Hepatocyte (in vitro differentiated cells): ENCODE data around the gene CDK15. TPM values are rescaled to one million over a fixed set of nuclear protein-coding genes. Genes with fewer than 3 reads are reported as not detected.

ENCODE experiments used
- DNase-seq: peaks from one replicate; pipeline ENCODE4 v3.0.0-alpha.2; 2016; ENCODE audit warnings: low spot score
- H2AFZ ChIP-seq: fragments of 200-600 bp; sonication (generic); 2 replicates; pipeline ENCODE4 v1.6.0; 2016; ENCODE audit warnings: antibody characterized with exemption, mild to moderate bottlenecking
- H3K27ac ChIP-seq: fragments of 200-600 bp; sonication (generic); 2 replicates; pipeline ENCODE4 v1.5.1; 2016; ENCODE audit warnings: mild to moderate bottlenecking
- H3K27me3 ChIP-seq: fragments of 200-600 bp; sonication (generic); 2 replicates; pipeline ENCODE4 v1.6.1; 2016
- H3K36me3 ChIP-seq: fragments of 200-600 bp; sonication (generic); replicated peaks from 2 replicates; pipeline ENCODE4 v1.5.1; 2016; ENCODE audit warnings: low read depth; ENCODE audit not compliant: insufficient read depth
- H3K4me1 ChIP-seq: fragments of 200-600 bp; sonication (generic); 2 replicates; pipeline ENCODE4 v1.5.1; 2016; ENCODE audit warnings: mild to moderate bottlenecking, moderate library complexity; ENCODE audit not compliant: insufficient read depth
- H3K4me2 ChIP-seq: fragments of 200-600 bp; sonication (generic); 2 replicates; pipeline ENCODE4 v1.6.0; 2016
- H3K4me3 ChIP-seq: fragments of 200-600 bp; sonication (generic); 2 replicates; pipeline ENCODE4 v1.5.1; 2016; ENCODE audit warnings: mild to moderate bottlenecking
- H3K79me2 ChIP-seq: fragments of 200-600 bp; sonication (generic); 2 replicates; pipeline ENCODE4 v1.6.0; 2017; ENCODE audit warnings: mild to moderate bottlenecking
- H3K9me2 ChIP-seq: fragments of 200-600 bp; sonication (generic); replicated peaks from 2 replicates; pipeline ENCODE4 v1.6.0; 2017; ENCODE audit warnings: mild to moderate bottlenecking; ENCODE audit not compliant: insufficient read depth
- H3K9me3 ChIP-seq: fragments of 200-600 bp; sonication (generic); 2 replicates; pipeline ENCODE4 v1.5.1; 2016; ENCODE audit warnings: low read depth, mild to moderate bottlenecking
- H4K20me1 ChIP-seq: fragments of 200-600 bp; sonication (generic); 2 replicates; pipeline ENCODE4 v1.6.0; 2016; ENCODE audit warnings: mild to moderate bottlenecking; ENCODE audit not compliant: insufficient read depth, poor library complexity, severe bottlenecking
- EZH2 ChIP-seq: fragments of 200-600 bp; sonication (generic); IDR thresholded peaks from 2 replicates; pipeline ENCODE4 v1.6.1; 2016; ENCODE audit warnings: antibody characterized with exemption, mild to moderate bottlenecking, borderline replicate concordance
- EZH2phosphoT487 ChIP-seq: fragments of 200-600 bp; sonication (generic); IDR thresholded peaks from one replicate; pipeline ENCODE4 v1.6.1; 2018; ENCODE audit warnings: antibody characterized with exemption, mild to moderate bottlenecking, low read depth, moderate library complexity; ENCODE audit not compliant: unreplicated experiment, severe bottlenecking
- WGBS: methylation state at CpG from one replicate; pipeline ENCODE4 v1.1.6; 2016; ENCODE audit warnings: low lambda C conversion rate; ENCODE audit errors: missing lambda C conversion rate; 5-methylcytosine and 5-hydroxymethylcytosine counted together
- polyA plus RNA-seq: library from polyadenylated mRNA; unstranded; fragments of >200 nt; fragmentation: Nextera tagmentation; extraction: Ambion mirVana; gene quantifications from 2 replicates; pipeline ENCODE4 v1.2.1, GENCODE V29; 2016
- total RNA-seq: library from RNA; depleted of rRNA; stranded (reverse); fragments of >200 nt; gene quantifications from 2 replicates; pipeline ENCODE4 v1.2.3, GENCODE V29; 2014
- TF ChIP-seq, protein P1 (sequence below): fragments of 200-600 bp; sonication (generic); IDR thresholded peaks from 2 replicates; pipeline ENCODE4 v1.5.1; 2016; ENCODE audit warnings: antibody characterized with exemption, mild to moderate bottlenecking; ENCODE audit not compliant: poor library complexity

The CDK15 gene
- total and polyA plus RNA-seq, 2 experiments from 2014 or later: 0.17 to 4.0 TPM

GRCh38 chr2:201813996-201814760, 7.8 kb downstream of the CDK15 start:
- Histone ChIP-seq H3K9me2 (no peaks in the 10 kb centered on the region), H3K36me3 (no peaks in the 10 kb centered on the region), H3K27ac (peak overlapping the region; percentile 19), H3K4me1 (peaks cover 14% of the 10 kb centered on the region), H3K79me2 (no peaks in the 10 kb centered on the region), H3K4me3 (no peak overlapping the region), H3K9me3 (no peaks in the 10 kb centered on the region), H3K27me3 (no peaks in the 10 kb centered on the region), H3K4me2 (no peak overlapping the region), H2AFZ (no peak overlapping the region), H4K20me1 (no peaks in the 10 kb centered on the region)
- peak; percentile 43 for TF ChIP-seq EZH2phosphoT487
- TF ChIP-seq, protein P1, sequence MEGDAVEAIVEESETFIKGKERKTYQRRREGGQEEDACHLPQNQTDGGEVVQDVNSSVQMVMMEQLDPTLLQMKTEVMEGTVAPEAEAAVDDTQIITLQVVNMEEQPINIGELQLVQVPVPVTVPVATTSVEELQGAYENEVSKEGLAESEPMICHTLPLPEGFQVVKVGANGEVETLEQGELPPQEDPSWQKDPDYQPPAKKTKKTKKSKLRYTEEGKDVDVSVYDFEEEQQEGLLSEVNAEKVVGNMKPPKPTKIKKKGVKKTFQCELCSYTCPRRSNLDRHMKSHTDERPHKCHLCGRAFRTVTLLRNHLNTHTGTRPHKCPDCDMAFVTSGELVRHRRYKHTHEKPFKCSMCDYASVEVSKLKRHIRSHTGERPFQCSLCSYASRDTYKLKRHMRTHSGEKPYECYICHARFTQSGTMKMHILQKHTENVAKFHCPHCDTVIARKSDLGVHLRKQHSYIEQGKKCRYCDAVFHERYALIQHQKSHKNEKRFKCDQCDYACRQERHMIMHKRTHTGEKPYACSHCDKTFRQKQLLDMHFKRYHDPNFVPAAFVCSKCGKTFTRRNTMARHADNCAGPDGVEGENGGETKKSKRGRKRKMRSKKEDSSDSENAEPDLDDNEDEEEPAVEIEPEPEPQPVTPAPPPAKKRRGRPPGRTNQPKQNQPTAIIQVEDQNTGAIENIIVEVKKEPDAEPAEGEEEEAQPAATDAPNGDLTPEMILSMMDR: no peak
- peak; percentile 24 for DNase-seq
- 59% methylated on average over 9 of the region's 9 CpGs for WGBS

- DNase-seq: no peak
- no peaks in the 10 kb centered on the region for H4K20me1 ChIP-seq
- TF ChIP-seq, protein P1: no peak
- TF ChIP-seq EZH2phosphoT487 (no peak), EZH2 (no peak)
- H3K36me3 ChIP-seq: no peaks in the 10 kb centered on the region
- H3K79me2 ChIP-seq: no peaks in the 10 kb centered on the region
- no peaks in the 10 kb centered on the region for H3K9me2 ChIP-seq
- H3K4me2 ChIP-seq: no peak overlapping the region
- H3K27ac ChIP-seq: no peak overlapping the region
- peaks cover 11% of the 10 kb centered on the region for H3K4me1 ChIP-seq
- no peaks in the 10 kb centered on the region for H3K27me3 ChIP-seq
- 90% methylated on average over 5 of the region's 5 CpGs for WGBS
- H3K4me3 ChIP-seq: no peak overlapping the region
- H2AFZ ChIP-seq: no peak overlapping the region
- H3K9me3 ChIP-seq: no peaks in the 10 kb centered on the region
These were observed 10.6 kb downstream of the CDK15 start for GRCh38 chr2:201816657-201817575.

DNA sequence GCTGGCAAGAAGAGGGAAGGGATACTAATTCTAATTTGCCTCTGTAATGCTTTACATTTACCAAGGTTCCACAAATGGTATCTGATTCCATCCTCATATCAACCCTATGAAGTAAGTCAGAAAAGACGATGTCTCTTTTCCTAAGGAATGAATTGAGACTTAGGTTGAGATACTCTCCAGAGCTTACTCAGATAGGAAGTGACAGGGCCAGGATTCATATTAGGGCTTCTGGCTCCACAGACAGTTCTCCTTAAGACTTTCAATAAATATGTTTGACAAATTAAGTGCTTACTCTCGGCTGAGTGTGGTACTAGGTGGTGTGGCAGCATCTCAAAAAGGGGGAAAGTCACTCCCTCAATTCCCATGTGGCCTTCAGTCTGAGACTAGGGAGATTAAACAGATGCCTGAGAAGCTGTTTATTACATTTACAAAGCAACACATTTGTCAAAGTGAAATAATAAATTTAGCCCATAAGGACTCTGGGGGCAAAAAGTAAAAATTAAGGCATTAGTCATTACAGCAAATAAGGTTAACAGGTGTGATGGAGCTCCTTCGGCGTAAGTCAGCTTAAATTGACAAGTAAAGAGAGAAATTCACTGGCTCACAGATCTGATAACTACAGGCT, 14.2 kb downstream of the CDK15 start:
- no peaks in the 10 kb centered on the region for H3K9me2 ChIP-seq
- no peaks in the 10 kb centered on the region for H3K9me3 ChIP-seq
- no peaks in the 10 kb centered on the region for H3K79me2 ChIP-seq
- no peaks in the 10 kb centered on the region for H3K36me3 ChIP-seq
- no peak for DNase-seq
- H3K4me1 ChIP-seq: no peaks in the 10 kb centered on the region
- H2AFZ ChIP-seq: no peak overlapping the region
- no peaks in the 10 kb centered on the region for H4K20me1 ChIP-seq
- TF ChIP-seq, protein P1: no peak
- TF ChIP-seq EZH2phosphoT487 (no peak), EZH2 (no peak)
- no peak overlapping the region for H3K4me2 ChIP-seq
- 73% methylated on average over 4 of the region's 4 CpGs for WGBS
- no peaks in the 10 kb centered on the region for H3K27me3 ChIP-seq
- no peak overlapping the region for H3K27ac ChIP-seq
- H3K4me3 ChIP-seq: no peak overlapping the region
